HG03442 (cell line): ENCODE measurements around the gene RHOH.
A peak's percentile ranks its signal among the peaks of the same experiment; 100 is the strongest.

Experiments used
- ATAC-seq: cut with Tn5 transposase; IDR thresholded peaks from one replicate; pipeline ENCODE4 v1.9.1; 2021; ENCODE audit warnings: mild to moderate bottlenecking, moderate library complexity; ENCODE audit not compliant: unreplicated experiment

The RHOH gene

GRCh38 chr4:40204507-40205258 lies 7.9 kb downstream of the RHOH start:
- no peak for ATAC-seq

GRCh38 chr4:40205259-40206198 lies 8.7 kb downstream of the RHOH start:
- ATAC-seq, result peak; percentile 59

- ATAC-seq, result no peak
These were observed 9.6 kb downstream of the RHOH start for GRCh38 chr4:40206426-40206825.

GRCh38 chr4:40209401-40209800 lies 12.6 kb downstream of the RHOH start:
- no peak for ATAC-seq

- ATAC-seq, result no peak
These were observed 13.9 kb downstream of the RHOH start for GRCh38 chr4:40210776-40211175.

- no peak for ATAC-seq
These were observed 14.7 kb downstream of the RHOH start for GRCh38 chr4:40211224-40212185.

GRCh38 chr4:40212674-40213527 lies 16.1 kb downstream of the RHOH start:
- ATAC-seq, result no peak

- ATAC-seq, result no peak
These were observed 17.2 kb downstream of the RHOH start for GRCh38 chr4:40214038-40214437.

- no peak for ATAC-seq
These were observed 18.0 kb downstream of the RHOH start for GRCh38 chr4:40214661-40215418.

- ATAC-seq, result no peak
These were observed 20.0 kb downstream of the RHOH start for GRCh38 chr4:40216622-40217366.

GRCh38 chr4:40221744-40222143 lies 24.9 kb downstream of the RHOH start:
- ATAC-seq, result no peak

- ATAC-seq, result no peak
These were observed 26.5 kb downstream of the RHOH start for GRCh38 chr4:40223343-40223742.

GRCh38 chr4:40224432-40224831 lies 27.6 kb downstream of the RHOH start:
- ATAC-seq, result no peak

GRCh38 chr4:40225497-40225896 lies 28.7 kb downstream of the RHOH start:
- no peak for ATAC-seq

GRCh38 chr4:40227284-40227683 lies 30.5 kb downstream of the RHOH start:
- ATAC-seq, result peak; percentile 53

GRCh38 chr4:40228497-40229365 lies 31.9 kb downstream of the RHOH start:
- ATAC-seq, result peak; percentile 44

GRCh38 chr4:40231316-40231863 lies 34.6 kb downstream of the RHOH start:
- ATAC-seq, result no peak
